ENCODE results near the gene HSP90AB1.

Gene HSP90AB1

DNA sequence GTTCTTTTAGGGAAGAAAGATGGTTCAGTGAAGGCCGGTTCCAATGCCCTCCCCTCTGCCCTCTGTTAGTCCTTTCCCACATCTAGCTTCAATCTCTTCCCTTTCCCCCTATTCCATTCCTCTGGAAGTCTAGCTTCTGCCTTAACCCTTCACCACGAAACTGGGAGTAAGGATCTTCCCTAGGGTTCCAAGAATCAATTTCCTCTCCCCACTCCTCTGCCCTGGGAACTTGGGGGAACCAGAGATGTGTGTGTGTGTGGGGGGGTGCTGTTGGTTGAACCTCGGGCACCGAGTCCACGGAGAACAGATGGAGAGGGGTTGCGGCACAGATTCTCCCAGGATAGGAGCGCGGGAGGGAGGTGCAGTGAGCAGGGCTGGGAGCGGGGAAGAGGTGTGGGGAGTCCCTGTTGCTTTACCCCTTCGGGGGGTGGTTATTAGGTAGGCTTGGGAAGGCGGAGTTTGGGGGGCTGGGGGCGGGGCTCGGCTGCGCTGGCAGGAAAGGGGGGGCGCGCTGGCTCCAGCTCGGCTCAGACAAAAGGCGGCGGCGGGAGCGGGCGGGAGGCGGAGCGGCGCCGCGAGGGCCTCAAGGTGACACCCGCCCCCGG is 23.1 kb downstream of the HSP90AB1 start, which contains the start of gene TMEM151B:
TSS of gene TMEM151B (plus strand) at position 530 of the 605 bp plus-strand sequence. CDS start 293 bp downstream, outside the sequence.
- no peak for DNase-seq

DNA sequence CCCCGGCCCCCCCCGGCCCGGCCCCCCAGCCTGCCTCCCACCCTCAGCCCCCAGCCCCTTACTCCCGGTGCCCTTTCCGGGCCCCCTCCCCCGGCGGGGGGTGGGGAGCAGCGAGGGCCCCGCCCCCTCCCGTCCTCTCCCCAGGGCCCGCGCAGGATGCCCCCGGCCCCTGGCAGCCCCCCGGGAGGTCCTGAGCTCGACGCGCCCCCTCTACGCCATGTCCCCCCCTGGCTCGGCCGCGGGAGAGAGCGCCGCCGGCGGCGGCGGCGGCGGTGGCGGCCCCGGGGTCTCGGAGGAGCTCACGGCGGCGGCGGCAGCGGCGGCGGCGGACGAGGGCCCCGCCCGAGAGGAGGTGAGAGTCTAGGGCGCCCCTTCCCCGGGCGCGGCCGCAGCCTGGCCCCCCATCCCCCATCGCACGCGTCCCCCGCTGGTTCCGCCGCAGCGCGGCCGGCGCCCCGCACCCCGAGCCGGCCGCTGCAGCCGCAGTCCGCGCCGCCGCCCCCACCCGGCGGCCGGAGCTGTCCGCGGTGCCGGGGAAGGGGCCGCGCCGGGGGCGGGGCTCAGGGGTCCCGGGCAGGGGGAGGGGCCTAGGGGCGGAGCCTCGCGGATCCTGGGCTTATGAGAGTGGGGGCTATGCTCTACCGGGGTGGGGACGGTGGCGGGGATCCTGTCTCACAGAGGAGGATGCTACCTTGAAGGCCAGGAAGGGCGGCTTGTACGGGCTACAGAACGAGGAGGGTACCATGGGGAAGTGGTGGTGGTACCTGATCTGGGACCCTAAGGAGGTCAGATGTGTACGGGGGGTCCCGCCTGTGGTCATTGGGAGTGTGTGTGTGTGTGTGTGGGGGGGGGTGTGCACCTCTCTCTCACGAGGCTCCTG is 23.9 kb downstream of the HSP90AB1 start:
- DNase-seq = no peak

DNA sequence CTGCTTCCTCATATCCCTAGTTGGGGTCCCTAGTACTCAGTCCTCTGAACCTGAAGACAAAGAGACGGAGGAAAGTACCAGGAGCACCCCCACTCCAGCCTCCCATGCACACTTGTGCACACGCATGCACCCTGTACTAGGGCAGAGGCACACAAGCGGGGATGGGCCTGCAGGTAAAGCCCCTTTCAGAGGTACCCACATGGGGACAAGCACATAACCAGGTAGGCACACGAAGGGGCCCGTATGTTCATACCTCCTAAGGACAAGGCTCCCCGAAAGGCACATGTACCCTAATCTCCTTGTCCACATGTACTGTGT is 24.5 kb downstream of the HSP90AB1 start:
- no peak for DNase-seq

DNA sequence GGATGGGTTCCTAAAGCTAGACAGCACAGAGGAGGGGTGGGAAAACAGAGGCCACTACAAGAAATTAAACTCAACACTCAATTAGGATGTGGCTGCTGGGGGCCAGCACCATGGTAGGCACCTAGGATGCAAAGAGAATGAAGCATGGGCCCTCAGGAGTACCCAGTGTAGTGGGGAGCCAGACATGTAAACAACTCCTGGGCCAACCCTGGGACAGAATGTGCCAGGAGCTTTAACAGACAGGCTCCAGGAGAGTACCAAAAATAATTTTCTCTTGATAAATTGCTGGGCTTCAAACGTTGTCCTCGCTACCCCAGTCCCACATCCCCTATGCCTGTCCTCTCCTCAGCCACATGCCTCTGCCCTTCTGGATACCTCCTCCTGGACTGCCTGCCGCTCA is 25.0 kb downstream of the HSP90AB1 start:
- DNase-seq = no peak

DNA sequence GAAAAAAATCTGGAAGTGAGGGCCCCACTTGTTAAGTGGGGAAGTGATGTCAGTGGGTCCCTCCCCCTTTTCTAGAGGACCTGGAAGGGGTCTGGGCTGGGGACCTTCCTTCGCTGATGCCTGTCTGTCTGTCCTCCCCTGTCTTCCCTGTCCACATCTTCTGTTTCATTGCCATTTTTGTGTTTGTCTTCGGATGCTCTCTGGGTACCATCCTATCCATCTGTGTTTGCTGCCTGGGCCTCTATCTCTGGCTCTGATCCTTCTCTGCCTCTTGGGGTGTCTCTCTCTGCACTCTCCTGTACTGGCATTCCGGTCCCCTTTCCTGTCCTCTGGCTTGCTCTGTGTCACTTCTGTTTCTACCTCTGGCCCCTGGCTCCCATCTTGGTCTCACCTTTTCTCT is 25.6 kb downstream of the HSP90AB1 start:
- no peak for DNase-seq

DNA sequence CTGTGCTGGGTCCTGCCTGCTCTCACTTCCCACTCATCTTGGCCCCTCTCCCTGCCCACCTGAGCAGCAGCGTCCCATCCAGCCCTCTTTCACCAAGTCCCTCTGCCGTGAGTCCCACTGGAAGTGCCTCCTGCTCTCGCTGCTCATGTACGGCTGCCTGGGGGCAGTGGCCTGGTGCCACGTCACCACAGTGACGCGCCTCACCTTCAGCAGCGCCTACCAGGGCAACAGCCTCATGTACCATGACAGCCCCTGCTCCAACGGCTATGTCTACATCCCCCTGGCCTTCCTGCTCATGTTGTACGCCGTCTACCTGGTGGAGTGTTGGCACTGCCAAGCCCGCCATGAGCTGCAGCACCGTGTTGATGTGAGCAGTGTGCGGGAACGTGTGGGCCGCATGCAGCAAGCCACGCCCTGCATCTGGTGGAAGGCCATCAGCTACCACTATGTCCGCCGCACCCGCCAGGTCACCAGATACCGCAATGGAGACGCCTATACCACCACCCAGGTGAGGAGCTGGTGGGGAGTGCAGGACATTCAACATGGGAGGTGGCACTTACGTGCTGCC is 26.2 kb downstream of the HSP90AB1 start:
- no peak for DNase-seq

DNA sequence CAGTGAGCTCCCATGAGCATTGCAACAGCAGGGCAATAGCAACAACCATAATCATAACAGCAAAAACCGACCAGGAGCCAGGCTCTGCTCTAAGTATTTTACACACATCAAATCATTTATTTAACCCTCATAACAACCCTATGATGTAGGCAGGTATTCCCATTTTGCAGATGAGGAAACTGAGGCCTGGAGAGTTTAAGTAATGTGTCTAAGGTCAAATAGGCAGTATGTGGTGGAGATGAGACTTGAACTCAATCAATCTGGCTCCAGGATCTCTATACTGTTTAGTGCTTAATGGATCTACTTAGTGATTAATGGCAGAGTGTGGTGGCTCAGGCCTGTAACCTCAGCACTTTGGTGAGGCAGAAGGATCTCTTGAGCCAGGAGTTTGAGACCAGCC is 26.7 kb downstream of the HSP90AB1 start:
- DNase-seq = no peak

DNA sequence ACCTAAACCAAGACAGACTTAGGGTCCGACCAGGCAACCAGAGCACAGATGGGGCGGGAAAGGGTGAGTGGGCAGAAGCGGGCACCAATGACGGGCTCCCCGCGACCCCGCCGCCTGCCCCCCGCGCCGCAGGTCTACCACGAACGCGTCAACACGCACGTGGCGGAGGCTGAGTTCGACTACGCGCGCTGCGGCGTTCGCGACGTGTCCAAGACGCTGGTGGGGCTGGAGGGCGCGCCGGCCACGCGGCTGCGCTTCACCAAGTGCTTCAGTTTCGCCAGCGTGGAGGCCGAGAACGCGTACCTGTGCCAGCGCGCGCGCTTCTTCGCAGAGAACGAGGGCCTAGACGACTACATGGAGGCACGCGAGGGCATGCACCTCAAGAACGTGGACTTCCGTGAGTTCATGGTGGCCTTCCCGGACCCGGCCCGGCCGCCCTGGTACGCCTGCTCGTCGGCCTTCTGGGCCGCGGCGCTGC is 28.4 kb downstream of the HSP90AB1 start:
- DNase-seq = no peak

DNA sequence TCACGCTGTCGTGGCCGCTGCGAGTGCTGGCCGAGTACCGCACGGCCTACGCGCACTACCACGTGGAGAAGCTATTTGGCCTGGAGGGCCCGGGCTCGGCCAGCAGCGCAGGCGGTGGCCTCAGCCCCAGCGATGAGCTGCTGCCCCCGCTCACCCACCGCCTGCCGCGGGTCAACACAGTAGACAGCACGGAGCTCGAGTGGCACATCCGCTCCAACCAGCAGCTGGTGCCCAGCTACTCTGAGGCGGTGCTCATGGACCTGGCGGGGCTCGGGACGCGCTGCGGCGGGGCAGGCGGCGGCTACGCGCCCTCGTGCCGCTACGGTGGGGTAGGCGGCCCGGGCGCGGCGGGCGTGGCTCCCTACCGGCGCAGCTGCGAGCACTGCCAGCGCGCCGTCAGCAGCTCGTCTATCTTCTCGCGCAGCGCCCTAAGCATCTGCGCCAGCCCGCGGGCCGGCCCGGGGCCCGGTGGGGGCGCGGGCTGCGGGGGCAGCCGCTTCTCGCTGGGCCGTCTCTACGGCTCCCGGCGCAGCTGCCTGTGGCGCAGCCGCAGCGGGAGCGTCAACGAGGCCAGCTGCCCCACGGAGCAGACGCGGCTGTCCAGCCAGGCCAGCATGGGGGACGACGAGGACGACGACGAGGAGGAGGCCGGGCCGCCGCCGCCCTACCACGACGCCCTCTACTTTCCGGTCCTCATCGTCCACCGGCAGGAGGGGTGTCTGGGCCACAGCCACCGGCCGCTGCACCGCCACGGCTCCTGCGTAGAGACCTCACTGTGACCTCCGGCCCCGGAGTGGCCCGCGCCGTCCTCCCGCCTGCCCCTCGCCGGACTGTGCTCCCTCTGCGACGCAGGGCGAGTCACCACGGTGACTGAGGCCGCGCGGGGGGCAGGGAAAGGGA is 29.1 kb downstream of the HSP90AB1 start:
- DNase-seq = no peak

DNA sequence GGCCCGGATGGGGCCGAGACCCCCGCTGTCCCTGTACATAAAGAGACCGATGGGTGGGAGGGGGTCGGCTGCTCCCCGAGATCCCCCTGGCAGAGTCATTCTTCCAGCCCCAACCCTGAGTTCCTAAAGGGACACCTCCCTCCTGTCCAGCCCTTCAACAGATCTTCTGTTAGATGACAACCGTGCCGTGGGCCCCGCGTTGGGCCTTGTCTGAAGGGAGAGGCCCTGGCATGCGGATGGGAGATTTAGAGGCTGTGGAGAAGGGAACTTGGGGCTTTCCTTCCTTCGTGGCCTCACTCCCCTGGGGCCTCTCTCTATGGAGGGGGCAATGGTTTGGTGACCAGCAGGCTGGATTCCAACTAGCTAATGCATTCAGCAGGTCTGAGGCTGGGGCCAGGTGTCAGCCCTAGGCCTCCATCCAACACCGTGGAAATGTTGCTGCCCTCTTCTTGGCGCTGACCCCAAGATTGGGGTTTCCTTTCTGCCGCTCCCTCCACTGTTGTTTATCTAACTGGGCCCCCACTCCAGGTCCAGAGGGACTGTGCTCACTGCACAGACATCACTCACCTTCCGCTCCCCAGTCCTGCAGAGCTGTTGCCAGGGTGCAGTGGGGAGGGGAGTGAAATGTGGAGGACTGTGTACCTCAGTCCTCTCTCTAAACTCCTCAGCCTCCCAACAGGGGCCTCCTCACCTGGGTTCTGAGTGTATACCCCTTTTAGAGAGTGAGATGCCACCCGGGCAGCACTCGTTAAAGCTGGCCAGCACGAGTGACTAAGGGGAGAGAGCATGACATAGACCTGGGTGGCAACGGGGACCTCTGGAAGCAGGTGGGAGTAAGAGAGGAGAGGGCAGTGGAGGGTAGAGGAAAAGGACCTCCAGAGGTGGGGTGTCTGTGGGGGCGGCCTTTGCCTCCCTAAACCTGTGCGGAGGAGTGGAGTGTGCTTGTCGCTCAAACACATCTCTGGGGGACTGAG is 30.1 kb downstream of the HSP90AB1 start:
- no peak for DNase-seq

DNA sequence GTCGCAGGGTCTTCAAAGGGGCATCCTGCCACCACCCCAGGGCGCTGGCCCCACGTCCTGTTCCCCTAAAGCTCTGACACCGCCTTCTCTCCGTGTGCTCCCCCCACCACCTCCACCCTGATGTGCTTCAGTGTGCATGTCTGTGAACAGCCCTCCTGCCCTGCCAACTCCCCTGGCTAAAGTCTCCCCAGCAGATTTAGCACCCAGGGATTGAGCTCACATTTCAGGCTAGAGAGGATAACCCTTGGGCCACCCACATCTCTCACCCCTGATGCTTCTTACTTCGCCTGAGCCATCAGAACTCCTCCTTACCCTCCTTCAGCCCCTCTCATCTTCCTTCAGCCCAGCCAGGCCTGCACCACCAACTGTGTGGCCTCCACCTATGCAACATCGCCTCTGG is 30.9 kb downstream of the HSP90AB1 start:
- no peak for DNase-seq

DNA sequence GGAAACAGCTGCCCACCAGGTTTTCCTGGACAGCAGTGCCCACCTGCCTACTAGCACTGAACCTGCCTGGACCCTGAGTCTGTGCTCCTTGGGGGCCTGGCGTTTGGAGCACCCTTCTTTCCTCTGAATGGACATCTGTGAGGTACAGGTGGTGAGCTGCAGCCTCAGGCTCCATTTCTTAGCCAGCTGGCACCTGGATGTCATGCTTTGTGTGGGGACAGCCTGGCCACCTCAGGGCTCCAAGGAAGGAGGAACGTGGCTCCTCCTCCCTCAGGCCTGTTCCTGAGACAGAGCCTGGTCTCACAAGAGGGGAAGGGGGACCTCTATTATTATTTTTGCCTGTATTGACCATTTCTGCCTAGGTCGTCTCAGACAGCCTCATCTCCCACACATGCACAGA is 31.4 kb downstream of the HSP90AB1 start:
- DNase-seq = no peak

DNA sequence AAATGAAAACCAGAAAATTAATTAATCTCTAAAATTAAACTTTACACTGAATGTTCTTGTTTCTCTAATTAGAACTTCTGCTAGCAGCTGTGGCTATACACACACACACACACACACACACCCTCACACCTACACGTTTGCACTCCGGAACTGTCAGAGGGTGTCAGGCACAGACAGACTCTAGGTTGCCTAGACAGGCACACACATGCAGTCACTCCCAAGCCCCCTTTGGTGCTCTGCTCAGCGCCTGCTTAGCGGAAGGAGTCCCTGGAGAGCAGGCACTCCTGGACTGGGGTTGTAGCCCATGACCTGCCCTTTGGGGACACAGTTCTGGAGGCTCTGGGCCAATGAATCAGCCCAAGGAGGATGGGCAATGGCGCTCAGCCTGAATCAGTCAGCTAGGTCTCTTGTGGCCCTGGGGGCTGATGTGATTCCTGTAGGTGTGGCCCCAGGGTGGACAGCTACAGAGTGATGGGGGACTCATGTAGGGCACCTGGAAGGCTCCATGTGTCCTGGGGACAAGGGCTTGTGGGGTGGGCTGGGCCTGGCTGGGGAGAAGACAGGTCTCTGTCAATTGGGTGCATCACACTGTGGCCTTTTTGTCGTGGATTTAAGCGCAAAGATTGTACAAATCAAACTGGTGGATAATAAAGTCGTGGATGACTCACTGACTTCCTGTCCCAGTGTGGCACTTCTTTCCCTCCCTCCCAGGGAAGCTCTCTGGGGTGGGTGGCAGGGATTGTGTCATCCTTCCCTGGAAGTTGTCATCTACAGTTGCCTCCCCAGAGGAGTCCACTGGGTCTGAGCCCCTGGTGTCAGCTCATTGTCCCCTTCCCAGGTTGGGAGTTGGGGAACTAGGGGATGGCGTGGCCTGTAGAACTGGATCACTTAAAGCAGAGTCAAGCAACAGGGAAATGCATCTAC is 32.1 kb downstream of the HSP90AB1 start:
- DNase-seq = no peak

DNA sequence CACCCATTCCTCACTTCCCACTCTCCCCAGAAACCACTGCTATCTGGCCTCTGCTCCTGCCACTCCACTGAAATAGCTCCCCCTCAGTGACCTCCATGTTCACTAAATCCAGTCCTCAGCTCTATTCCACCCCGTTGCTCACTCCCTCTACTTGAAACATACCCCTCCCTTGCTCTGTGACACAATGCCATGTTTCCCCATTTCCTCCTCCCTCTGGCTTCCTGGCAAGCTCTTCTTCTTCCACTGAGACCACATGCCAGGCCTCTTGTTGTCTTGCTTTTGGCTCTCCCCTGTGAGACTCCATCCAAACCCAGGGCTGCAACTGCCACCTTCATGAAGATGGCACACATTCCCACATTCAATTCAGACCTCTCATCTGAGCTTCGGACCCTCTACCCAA is 37.2 kb downstream of the HSP90AB1 start:
- no peak for DNase-seq

DNA sequence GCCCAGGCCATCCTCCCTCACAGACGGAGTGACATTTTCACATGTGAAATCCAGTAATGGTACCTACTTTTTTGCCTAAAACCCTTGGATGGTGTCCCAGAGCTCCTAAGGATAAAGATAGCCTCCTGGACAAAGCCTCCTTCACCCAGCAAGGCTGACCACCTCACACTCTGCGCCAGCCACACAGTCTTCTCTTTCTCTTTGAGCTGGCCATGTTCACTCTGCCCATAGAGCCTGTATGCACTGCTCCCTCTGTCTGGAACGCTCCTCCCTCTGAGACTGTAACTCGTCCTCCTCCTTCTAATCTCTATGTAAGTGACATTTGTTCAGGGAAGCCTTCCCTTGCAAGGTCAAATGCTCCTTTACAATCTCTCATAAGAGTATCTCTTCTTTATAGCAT is 38.0 kb downstream of the HSP90AB1 start:
- DNase-seq = no peak

DNA sequence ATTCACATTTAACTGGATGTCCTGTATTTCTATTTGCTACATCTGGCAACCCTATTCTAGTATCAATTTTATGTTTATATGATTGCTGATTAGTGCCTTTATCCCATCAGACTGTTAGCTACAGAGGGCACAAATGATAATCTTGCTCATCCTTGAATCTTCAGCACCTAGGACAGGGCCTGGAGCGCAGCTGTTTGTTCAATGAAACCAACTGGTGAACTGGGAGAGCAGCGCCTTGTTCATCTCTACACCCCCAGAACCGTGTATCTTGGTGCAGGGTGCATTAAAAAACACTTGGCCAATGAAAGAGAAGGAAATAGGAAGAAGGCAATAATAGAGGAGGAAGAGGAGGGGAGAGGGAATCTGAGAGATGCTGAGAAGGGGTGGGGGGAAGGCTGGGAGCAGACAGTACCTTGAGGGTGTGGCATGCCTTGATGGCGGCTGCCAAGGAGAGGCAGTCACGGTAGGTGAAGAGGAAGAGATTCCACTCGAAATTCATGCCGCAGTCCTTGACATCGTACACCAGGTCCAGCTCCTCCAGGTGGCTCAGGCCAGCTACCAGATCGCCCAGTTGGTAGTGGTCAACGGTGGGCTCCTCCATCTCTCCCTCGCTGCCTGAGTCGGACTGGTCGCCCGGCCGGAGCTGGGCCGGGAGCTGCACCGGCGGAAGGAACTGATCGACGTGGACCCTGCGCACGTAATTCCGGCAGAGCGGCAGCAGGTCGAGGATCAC is 38.8 kb downstream of the HSP90AB1 start:
- DNase-seq = no peak

DNA sequence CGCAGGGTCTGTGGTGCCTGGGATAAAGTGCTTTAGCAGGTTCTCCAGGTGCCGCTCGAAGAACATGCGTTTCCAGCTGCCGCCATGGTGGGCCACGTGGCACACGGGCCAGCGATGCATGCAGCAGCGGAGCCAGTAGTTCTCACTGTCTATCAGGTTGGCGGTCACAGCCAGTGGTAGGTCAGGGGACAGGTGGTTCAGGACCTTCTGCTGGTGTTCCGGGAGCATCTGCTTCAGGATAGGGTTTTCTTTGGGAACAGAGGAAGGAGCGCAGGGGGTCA is 39.3 kb downstream of the HSP90AB1 start:
- DNase-seq = no peak

DNA sequence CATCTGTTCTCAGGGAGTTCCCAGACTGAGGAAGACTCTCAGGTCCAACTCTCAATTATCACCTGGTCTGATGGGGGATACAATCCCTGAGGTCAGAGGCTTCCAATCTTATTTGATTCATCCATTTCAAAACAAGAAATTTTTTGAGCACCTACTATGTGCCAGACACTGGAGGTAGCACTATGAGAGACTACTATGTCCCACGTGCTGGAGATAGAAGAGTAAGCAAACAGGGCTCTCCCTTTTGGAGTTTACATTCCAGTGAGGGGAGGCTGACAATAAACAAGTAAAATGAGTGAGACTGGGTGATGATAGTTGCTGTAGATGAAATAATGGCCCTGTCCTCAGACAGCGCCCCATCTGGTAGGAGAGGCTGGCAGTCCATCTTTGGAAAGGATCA is 39.8 kb downstream of the HSP90AB1 start:
- no peak for DNase-seq

DNA sequence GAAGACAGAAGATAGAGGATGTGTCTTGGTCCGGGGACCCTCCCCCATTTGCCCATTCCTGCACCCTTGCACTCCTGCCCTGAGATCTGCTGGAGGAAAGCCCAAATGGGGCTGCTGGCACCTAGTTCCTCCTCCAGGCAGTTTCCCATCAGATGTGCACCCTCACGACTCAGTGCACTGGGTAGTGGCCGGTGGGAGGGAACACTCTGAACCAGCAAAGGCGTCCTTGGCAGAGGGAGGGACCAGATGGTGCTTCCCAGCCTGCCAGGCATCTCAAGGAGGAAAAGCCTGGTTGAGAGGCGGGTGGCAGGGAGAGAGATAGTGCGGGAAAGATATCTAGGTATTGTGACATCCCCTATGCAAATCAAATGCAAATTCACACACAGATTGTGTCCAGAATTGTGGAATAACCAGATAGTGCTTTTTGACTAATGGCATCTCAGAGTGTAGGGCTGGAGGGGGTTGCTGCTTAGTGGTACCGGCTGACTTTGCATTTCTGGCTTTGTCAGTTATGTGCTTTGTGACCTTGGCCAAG is 42.9 kb downstream of the HSP90AB1 start:
- DNase-seq = no peak

DNA sequence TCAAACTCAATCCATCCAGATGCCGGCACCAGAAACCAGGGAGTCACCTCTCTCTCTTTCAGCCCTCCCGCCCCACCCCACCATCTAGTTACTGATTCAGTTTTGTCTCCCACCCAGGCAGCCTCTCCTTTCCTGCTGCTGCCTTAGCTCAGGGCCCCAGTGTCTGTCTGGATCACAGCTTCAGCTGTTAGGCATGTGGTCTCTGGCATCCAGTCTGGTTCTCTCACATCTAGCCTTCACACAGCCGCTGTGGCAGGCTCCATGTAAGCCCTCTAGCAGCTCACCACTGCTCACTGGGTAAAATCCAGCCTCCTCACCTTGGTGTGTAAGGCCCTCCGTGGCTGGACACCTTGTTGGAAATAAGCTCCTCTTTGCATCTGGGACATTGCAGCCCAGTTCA is 44.9 kb downstream of the HSP90AB1 start:
- DNase-seq = no peak

Measured in CD4-positive, alpha-beta T cell treated with Interleukin-4 for 1 hour (primary cell).